SK-N-MC (cell line): ENCODE measurements around the gene C4B.
"Not testable (repeated sequence)": the region's sequence is repeated elsewhere in the genome, so short reads cannot be mapped to it uniquely, and the experiment has no call there.

Source experiments
- DNase-seq: peaks from one replicate; pipeline ENCODE4 v3.0.0-alpha.2; 2011; ENCODE audit warnings: low read depth, low spot score
- H3K27ac ChIP-seq: fragments of 200-600 bp; sonication (generic); 2 replicates; pipeline ENCODE4 v1.5.1; 2016; ENCODE audit warnings: mixed run types
- H3K36me3 ChIP-seq: fragments of 200-600 bp; sonication (generic); 2 replicates; pipeline ENCODE4 v1.6.1; 2017; ENCODE audit warnings: antibody characterized with exemption, low read length, mixed read lengths; ENCODE audit not compliant: insufficient read depth
- H3K4me3 ChIP-seq: fragments of 200-600 bp; sonication (generic); 2 replicates; pipeline ENCODE4 v1.5.1; 2016
- H3K9ac ChIP-seq: fragments of 200-600 bp; sonication (generic); 2 replicates; pipeline ENCODE4 v1.8.0; 2017; ENCODE audit warnings: mixed run types, mixed read lengths; ENCODE audit not compliant: insufficient read length
- H3K9me3 ChIP-seq: fragments of 200-600 bp; sonication (generic); 2 replicates; pipeline ENCODE4 v1.6.1; 2017; ENCODE audit warnings: low read depth, mild to moderate bottlenecking, antibody characterized with exemption, low read length, moderate library complexity, mixed read lengths

Gene C4B

DNA sequence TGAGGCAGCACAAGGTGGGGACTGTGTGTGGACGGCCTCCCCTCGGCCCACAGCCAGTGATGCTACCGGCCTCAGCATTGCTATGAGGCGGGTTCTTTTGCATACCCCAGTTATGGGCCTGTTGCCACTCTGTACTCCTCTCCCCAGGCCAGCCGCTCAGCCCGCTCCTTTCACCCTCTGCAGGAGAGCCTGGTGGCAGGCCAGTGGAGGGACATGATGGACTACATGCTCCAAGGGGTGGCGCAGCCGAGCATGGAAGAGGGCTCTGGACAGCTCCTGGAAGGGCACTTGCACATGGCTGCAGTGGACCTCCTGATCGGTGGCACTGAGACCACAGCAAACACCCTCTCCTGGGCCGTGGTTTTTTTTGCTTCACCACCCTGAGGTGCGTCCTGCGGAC lies 7.5 kb upstream of the C4B start:
- not testable (repeated sequence) for DNase-seq, H3K4me3 ChIP-seq, H3K9me3 ChIP-seq, H3K27ac ChIP-seq, H3K36me3 ChIP-seq, H3K9ac ChIP-seq

- H3K27ac ChIP-seq, H3K36me3 ChIP-seq, H3K9me3 ChIP-seq, DNase-seq, H3K4me3 ChIP-seq, H3K9ac ChIP-seq: not testable (repeated sequence)
Measured at GRCh38 chr6:32008037-32008436, 6.6 kb upstream of the C4B start.

DNA sequence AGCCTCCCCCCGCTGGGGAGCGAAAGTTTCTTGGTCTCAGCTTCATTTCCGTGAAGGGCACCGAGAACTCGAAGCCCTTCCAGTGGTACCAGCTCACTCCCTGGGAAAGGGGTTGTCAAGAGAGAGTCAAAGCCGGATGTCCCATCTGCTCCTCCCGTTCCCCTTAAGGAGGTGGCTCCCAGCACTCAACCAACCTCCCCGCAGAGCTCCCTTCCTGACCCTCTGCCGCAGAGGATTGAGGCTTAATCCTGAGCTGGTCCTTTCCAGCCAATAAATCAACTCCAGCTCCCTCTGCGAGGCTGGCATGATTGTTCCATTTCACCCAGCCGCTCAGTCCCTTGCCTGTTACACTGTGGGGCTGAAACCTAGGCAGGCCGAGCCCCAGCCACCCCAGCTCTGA lies 6.0 kb upstream of the C4B start:
- not testable (repeated sequence) for DNase-seq, H3K9me3 ChIP-seq, H3K9ac ChIP-seq

DNA sequence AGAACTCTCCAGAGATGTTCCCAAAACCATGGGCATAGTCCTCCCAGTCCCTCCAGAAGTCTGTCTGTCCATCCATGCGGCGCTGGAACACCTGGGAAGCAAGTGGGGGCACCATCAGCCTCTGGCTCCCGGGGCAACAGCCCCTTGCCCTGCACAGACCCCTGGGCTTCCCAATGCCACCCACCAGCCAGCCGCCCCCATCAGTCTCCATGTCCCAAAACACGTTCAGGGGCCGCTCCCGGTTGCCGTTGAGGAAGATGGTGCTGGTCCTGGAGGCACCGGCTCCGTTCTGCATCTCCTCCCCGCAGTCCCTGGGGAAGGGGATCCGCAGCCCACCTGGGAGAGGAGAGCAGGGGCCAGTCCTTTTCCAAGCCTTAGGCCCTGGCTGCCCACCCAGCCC lies 5.1 kb upstream of the C4B start:
- not testable (repeated sequence) for H3K4me3 ChIP-seq, H3K9me3 ChIP-seq, H3K9ac ChIP-seq, DNase-seq, H3K27ac ChIP-seq, H3K36me3 ChIP-seq

More for the DNA sequence above, 6.0 kb upstream of the C4B start:
- not testable (repeated sequence) for H3K36me3 ChIP-seq, H3K27ac ChIP-seq, H3K4me3 ChIP-seq

DNA sequence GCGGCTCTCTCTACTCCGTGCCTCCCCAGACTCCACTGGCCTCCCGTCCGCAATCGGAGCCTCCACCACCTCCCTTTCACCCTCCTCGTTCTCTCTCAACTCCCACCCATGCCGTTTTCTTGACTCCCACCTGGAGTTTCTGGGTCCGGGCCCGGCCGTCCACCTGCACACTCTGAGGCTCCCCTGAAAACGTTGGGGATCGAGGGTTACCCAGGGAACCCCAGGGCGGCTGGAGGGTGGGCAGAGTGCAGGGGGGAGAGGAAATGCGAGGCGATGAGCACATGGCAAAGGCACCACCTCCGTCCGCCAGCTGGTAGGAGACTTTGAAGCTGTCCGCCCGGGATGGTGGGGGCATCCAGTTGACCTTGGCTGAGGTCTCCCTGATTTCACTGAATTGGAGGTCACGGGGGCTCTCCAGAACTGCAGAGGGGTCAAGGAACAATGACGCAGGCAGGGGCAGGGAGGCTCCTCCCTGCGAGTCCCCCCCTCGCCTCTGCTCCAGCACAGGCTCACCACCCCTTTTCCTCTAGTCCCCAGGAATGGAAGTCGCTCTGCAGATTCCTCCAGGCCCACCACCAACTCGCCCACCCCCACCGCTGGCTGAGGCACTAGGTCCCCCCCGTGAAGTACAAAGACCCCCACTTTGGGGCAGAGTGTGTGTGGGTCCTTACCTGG lies 3.6 kb upstream of the C4B start:
- H3K4me3 ChIP-seq, H3K36me3 ChIP-seq, H3K9ac ChIP-seq, H3K9me3 ChIP-seq, DNase-seq, H3K27ac ChIP-seq: not testable (repeated sequence)

- H3K9ac ChIP-seq, H3K9me3 ChIP-seq, DNase-seq, H3K36me3 ChIP-seq, H3K27ac ChIP-seq, H3K4me3 ChIP-seq: not testable (repeated sequence)
Measured at GRCh38 chr6:32012941-32013617, 1.5 kb upstream of the C4B start.

- not testable (repeated sequence) for DNase-seq, H3K9me3 ChIP-seq, H3K36me3 ChIP-seq, H3K4me3 ChIP-seq, H3K27ac ChIP-seq, H3K9ac ChIP-seq
Measured at GRCh38 chr6:32013738-32014137, 857 bp upstream of the C4B start.

DNA sequence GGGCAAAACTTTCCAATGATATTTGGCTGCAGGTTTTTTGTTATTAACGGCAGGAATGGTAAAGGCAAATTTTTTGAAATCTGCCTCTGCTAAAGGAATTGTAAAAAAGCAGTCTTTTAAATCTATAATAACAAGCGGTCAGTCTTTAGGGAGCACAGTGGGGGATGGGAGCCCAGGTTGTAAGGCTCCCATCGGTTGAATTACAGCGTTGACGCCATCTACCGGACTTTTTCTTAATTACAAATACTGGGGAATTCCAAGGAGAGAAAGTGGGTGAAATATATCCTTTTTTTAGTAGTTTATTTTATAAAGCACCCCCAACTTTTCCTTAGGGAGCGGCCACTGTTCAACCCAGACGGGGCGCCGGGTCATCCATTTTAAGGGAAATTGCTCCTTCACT lies 7.5 kb downstream of the C4B start:
- not testable (repeated sequence) for H3K9me3 ChIP-seq, DNase-seq, H3K9ac ChIP-seq, H3K36me3 ChIP-seq, H3K27ac ChIP-seq, H3K4me3 ChIP-seq

- H3K4me3 ChIP-seq, H3K9ac ChIP-seq, H3K36me3 ChIP-seq, DNase-seq, H3K9me3 ChIP-seq, H3K27ac ChIP-seq: not testable (repeated sequence)
Measured at GRCh38 chr6:32028631-32029030, 14.0 kb downstream of the C4B start.

GRCh38 chr6:32029553-32029952 lies 15.0 kb downstream of the C4B start:
- H3K4me3 ChIP-seq, H3K27ac ChIP-seq, H3K36me3 ChIP-seq, DNase-seq, H3K9ac ChIP-seq, H3K9me3 ChIP-seq: not testable (repeated sequence)

DNA sequence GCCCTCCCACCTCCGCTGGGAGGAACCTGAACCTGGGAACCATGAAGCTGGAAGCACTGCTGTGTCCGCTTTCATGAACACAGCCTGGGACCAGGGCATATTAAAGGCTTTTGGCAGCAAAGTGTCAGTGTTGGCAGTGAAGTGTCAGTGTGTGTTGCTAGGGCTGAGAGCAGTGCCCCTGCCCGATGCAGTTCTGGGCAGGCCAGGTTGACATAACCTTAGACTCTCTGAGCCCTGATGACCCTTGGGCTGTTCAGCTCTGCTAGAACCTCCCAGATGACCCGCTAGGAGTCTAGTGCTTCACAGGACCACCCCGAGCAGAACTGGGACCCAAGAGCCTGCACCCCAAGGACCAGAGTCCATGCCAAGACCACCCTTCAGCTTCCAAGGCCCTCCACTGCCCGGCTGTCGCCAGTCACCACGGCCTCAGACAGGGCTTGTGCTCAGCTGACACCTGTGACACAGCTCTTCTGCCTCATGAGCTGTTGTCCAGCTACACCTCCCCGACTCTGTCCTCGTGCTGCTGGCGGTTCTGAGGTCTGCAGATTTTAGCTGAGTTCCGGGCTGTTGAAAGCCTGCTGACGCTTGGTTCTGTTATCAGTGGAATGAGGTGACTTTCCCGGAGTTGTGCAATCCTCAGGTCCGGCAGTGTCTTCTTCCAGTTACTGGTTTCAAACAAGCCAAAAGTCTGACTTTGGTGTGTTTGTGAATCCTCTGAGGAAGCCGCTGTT lies 20.9 kb downstream of the C4B start:
- not testable (repeated sequence) for H3K9ac ChIP-seq, H3K9me3 ChIP-seq, H3K36me3 ChIP-seq, DNase-seq, H3K27ac ChIP-seq, H3K4me3 ChIP-seq

DNA sequence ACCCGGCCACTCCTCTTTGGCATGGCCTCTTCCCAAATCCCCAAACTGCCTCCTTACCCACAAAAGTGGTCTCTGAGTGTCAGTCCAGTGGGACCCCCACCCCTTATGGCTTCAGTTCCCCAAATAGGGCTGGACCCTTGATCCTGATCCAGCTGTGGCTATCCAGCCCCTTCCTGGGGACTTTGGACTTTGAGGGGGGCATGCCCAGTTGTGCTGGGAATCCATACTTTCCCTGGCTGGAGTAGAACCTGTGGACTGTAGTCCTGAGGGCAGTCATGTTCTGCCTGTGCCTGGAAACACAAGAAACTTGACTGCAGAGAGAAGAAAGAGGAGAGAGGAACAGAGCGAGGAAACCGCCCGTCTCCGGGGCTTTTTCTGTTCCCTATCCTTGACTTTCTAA lies 22.5 kb downstream of the C4B start:
- not testable (repeated sequence) for H3K9me3 ChIP-seq, H3K9ac ChIP-seq, H3K4me3 ChIP-seq, H3K36me3 ChIP-seq, DNase-seq, H3K27ac ChIP-seq

DNA sequence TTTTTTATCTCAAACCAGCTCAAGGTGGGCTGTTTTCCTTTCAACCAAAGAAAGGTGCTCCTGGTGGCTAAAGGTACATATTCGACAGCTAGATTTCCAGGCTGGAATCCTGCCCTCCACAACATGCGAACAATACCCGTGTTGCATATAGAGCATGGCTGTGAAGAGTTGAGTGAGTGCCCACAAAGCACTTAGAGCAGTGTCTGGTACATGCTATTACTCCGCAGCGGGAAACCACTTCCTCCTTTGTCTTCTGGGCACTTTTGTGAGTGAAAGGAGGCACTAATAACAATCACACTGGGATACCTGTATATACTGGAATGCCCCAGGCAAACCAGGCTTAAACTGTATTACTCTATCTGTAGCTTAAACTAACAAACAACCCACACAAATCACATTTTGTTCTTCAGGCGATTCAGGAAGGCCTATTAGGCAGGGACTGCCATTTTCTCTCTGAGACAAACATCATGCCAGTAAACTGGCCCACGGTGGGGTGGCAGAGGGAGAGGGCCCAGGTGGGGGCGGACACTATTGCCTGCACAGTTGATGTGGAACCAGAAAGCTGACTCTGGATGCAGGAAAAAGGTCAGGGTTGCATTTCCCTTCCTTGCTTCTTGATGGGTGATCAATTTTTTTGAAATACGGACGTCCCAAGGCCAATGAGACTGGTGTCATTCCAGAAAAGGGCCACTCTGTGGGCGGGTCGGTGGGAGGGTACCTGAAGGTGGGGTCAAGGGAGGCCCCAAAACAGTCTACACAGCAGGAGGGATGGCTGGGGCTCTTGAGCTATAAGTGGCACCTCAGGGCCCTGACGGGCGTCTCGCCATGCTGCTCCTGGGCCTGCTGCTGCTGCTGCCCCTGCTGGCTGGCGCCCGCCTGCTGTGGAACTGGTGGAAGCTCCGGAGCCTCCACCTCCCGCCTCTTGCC lies 23.3 kb downstream of the C4B start, which contains the start of gene CYP21A2:
CYP21A2 (plus strand) TSS at position 818 of the 927 bp plus-strand sequence; CDS start at position 826, 8 bp downstream.
- not testable (repeated sequence) for H3K9me3 ChIP-seq, H3K9ac ChIP-seq, H3K4me3 ChIP-seq, H3K27ac ChIP-seq, DNase-seq, H3K36me3 ChIP-seq

GRCh38 chr6:32038878-32039277 lies 24.3 kb downstream of the C4B start:
- not testable (repeated sequence) for DNase-seq, H3K4me3 ChIP-seq, H3K36me3 ChIP-seq, H3K27ac ChIP-seq, H3K9me3 ChIP-seq, H3K9ac ChIP-seq
